HG03442 (cell line): Measurements from ENCODE around the gene KIF16B.
"Not testable (repeated sequence)": the region's sequence is repeated elsewhere in the genome, so short reads cannot be mapped to it uniquely, and the experiment has no call there.

Source experiments
- ATAC-seq: cut with Tn5 transposase; IDR thresholded peaks from one replicate; pipeline ENCODE4 v1.9.1; 2021; ENCODE audit warnings: mild to moderate bottlenecking, moderate library complexity; ENCODE audit not compliant: unreplicated experiment

Gene KIF16B

GRCh38 chr20:16573001-16573965, at the start of gene KIF16B:
TSS of gene KIF16B (minus strand) at chr20:16573448. CDS start at chr20:16573275, 173 bp downstream.
- ATAC-seq = peak; percentile 82

GRCh38 chr20:16622501-16622900, 49.3 kb upstream of the KIF16B start:
- ATAC-seq = no peak

GRCh38 chr20:16621435-16622141, 48.3 kb upstream of the KIF16B start:
- no peak for ATAC-seq

GRCh38 chr20:16620961-16621360, 47.7 kb upstream of the KIF16B start:
- ATAC-seq = no peak

GRCh38 chr20:16619953-16620352, 46.7 kb upstream of the KIF16B start:
- ATAC-seq = no peak

GRCh38 chr20:16617056-16617455, 43.8 kb upstream of the KIF16B start:
- no peak for ATAC-seq

GRCh38 chr20:16616317-16616716, 43.1 kb upstream of the KIF16B start:
- ATAC-seq = no peak

- no peak for ATAC-seq
These were observed 42.0 kb upstream of the KIF16B start for GRCh38 chr20:16615199-16615598.

GRCh38 chr20:16613954-16614353, 40.7 kb upstream of the KIF16B start:
- no peak for ATAC-seq

- no peak for ATAC-seq
These were observed 39.5 kb upstream of the KIF16B start for GRCh38 chr20:16612706-16613105.

GRCh38 chr20:16611817-16612216, 38.6 kb upstream of the KIF16B start:
- ATAC-seq = no peak

- no peak for ATAC-seq
These were observed 35.8 kb upstream of the KIF16B start for GRCh38 chr20:16609066-16609465.

- ATAC-seq = no peak
These were observed 35.0 kb upstream of the KIF16B start for GRCh38 chr20:16608277-16608650.

GRCh38 chr20:16607364-16608276, 34.4 kb upstream of the KIF16B start:
- no peak for ATAC-seq

- no peak for ATAC-seq
These were observed 33.3 kb upstream of the KIF16B start for GRCh38 chr20:16606468-16607070.

- no peak for ATAC-seq
These were observed 27.8 kb upstream of the KIF16B start for GRCh38 chr20:16601047-16601446.

GRCh38 chr20:16599257-16599656, 26.0 kb upstream of the KIF16B start:
- no peak for ATAC-seq

- no peak for ATAC-seq
These were observed 23.7 kb upstream of the KIF16B start for GRCh38 chr20:16596991-16597390.

GRCh38 chr20:16596404-16596803, 23.2 kb upstream of the KIF16B start:
- not testable (repeated sequence) for ATAC-seq

- ATAC-seq = no peak
These were observed 22.1 kb upstream of the KIF16B start for GRCh38 chr20:16595376-16595775.
